Measurements from ENCODE around the gene WDTC1. TPM values are rescaled to one million over a fixed set of nuclear protein-coding genes. Genes with fewer than 3 reads are reported as not detected.

The WDTC1 gene
- total and polyA plus RNA-seq, 2 of the 8 experiments (the other 6 are each of a cell fraction or from before 2014, with no cell fraction given): 7.5 to 18.7 TPM

- Histone ChIP-seq H2BK5ac (ENCODE audit: low read depth, low read length) (no peak overlapping the region), H3K36me3 (ENCODE audit: control insufficient read depth in 2 of 4, insufficient read depth in 4 of 4, low read length in 3 of 4) (no peaks in the 10 kb centered on the region; a peak in 1 of 8 replicates), H3K4ac (replicated peaks; ENCODE audit: insufficient read length, low read depth, low read length) (no peak overlapping the region), H3K18ac (ENCODE audit: extremely low read depth, low read length) (no peak overlapping the region), H4K20me1 (replicated peaks in 1 of 2; ENCODE audit: control insufficient read depth in 1 of 2, insufficient read depth in 2 of 2, low read length in 2 of 2) (no peaks in the 10 kb centered on the region), H2AK5ac (ENCODE audit: low read depth, low read length) (no peak overlapping the region), H2BK120ac (replicated peaks; ENCODE audit: low read depth, low read length) (no peak overlapping the region), H3K14ac (ENCODE audit: insufficient read length) (no peak overlapping the region), H4K5ac (ENCODE audit: insufficient read length, low read depth, low read length) (no peak overlapping the region), H4K8ac (ENCODE audit: extremely low read depth, insufficient read depth, low read length) (no peak overlapping the region), H4K91ac (replicated peaks; ENCODE audit: insufficient read length, low read length) (no peak overlapping the region), H3K79me2 (ENCODE audit: control insufficient read depth in 1 of 2, insufficient read depth in 2 of 2, low read length in 2 of 2) (no peaks in the 10 kb centered on the region), H3K23ac (ENCODE audit: insufficient read length) (no peak overlapping the region), H3K9ac (replicated peaks in 1 of 4; ENCODE audit: extremely low read depth in 1 of 4, low read depth in 3 of 4, low read length in 3 of 4) (no peak overlapping the region), H3K4me2 (ENCODE audit: insufficient read depth in 1 of 2, low read depth in 2 of 2, low read length in 2 of 2) (no peak overlapping the region), H3K9me3 (ENCODE audit: insufficient read depth in 2 of 2, low read depth in 1 of 2, low read length in 1 of 2) (peaks cover 0 to 4% of the 10 kb centered on the region in 2 experiments; a peak in 1 of 4 replicates), H3K4me3 (ENCODE audit: extremely low read depth in 1 of 4, insufficient read depth in 2 of 4, low read depth in 3 of 4, low read length in 4 of 4) (no peak overlapping the region), H2BK12ac (ENCODE audit: low read depth, low read length) (no peak overlapping the region), H3K79me1 (ENCODE audit: low read depth, low read length) (no peaks in the 10 kb centered on the region), H3K4me1 (replicated peaks in 1 of 4; ENCODE audit: control insufficient read depth in 3 of 4, insufficient read depth in 4 of 4, low read length in 3 of 4) (no peaks in the 10 kb centered on the region; a peak in 1 of 7 replicates), H2AFZ (ENCODE audit: low read length) (no peak overlapping the region), H3K27me3 (replicated peaks in 1 of 4; ENCODE audit: control insufficient read depth in 3 of 4, extremely low read depth in 1 of 4, insufficient read depth in 3 of 4, low read length in 3 of 4) (no peaks in the 10 kb centered on the region), H3K27ac (ENCODE audit: low read depth, low read length) (no peak overlapping the region), H3K23me2 (ENCODE audit: low read depth, low read length) (no peaks in the 10 kb centered on the region), H3K56ac (replicated peaks; ENCODE audit: insufficient read length, low read depth, low read length) (no peak overlapping the region), H2BK20ac (ENCODE audit: low read length) (no peak overlapping the region), H2BK15ac (ENCODE audit: low read length) (no peak overlapping the region)
- 94% methylated on average over 8 of the region's 8 CpGs; no CpG with 5 or more reads in 1 of the 2 experiments for WGBS, 2 experiments (ENCODE audit: extremely low coverage in 1 of 2, insufficient coverage in 1 of 2, insufficient read length in 1 of 2, insufficient replicate concordance in 2 of 2, low coverage in 1 of 2, low lambda C conversion rate in 2 of 2, missing lambda C conversion rate in 1 of 2)
- ChIA-PET POLR2A (ENCODE audit: partially characterized antibody) (interaction anchor here (1.1 to 1.3 kb wide), 3 partner anchors 9 to 189 kb away, joined by 3 to 4 read pairs (median 3); partner anchors contain the start of gene SLC9A1), CTCF (ENCODE audit: partially characterized antibody) (interaction anchor here (0.5 to 17.9 kb wide), 18 partner anchors 10 to 488 kb away, joined by 3 to 321 read pairs (median 4); partner anchors contain the start of genes CD164L2, GPR3 and SYTL1)
- no peak for FAIRE-seq
- no peak for DNase-seq (ENCODE audit: low read depth in 1 of 2, low spot score in 2 of 2)
- TF ChIP-seq RNF2 (IDR thresholded peaks at IDR 0.05; ENCODE audit: borderline replicate concordance, low read depth, low read length, missing control alignments, poor library complexity, severe bottlenecking) (no peak), POU5F1 (IDR thresholded peaks at IDR 0.05; ENCODE audit: low read depth, low read length) (no peak), EP300 (IDR thresholded peaks at IDR 0.05; ENCODE audit: borderline replicate concordance in 1 of 2, low read depth in 2 of 2, low read length in 2 of 2) (no peak), CTBP2 (IDR thresholded peaks at IDR 0.05; ENCODE audit: borderline replicate concordance, insufficient read depth, insufficient read length, low read length) (no peak), ASH2L (IDR thresholded peaks at IDR 0.05; ENCODE audit: low read length) (no peak), BCL11A (IDR thresholded peaks at IDR 0.05; ENCODE audit: low read depth in 2 of 2, low read length in 2 of 2) (no peak), JUND (IDR thresholded peaks at IDR 0.05; ENCODE audit: low read length) (no peak), SP2 (IDR thresholded peaks at IDR 0.05; ENCODE audit: low read length) (no peak), E2F6 (IDR thresholded peaks at IDR 0.05) (no peak), CBX5 (IDR thresholded peaks at IDR 0.05; ENCODE audit: low read depth, low read length) (no peak), MAFK (IDR thresholded peaks at IDR 0.05; ENCODE audit: low read depth, low read length) (no peak), TBP (IDR thresholded peaks at IDR 0.05; ENCODE audit: low read depth, low read length) (no peak), BRCA1 (IDR thresholded peaks at IDR 0.05; ENCODE audit: low read depth, low read length) (no peak)
Observed at GRCh38 chr1:27293915-27294314, 59.5 kb downstream of the WDTC1 start.
